T follicular helper cell (primary cell): ENCODE measurements around the gene HECW1.

Experiments used
- DNase-seq: peaks from one replicate; pipeline ENCODE4 v3.0.0-alpha.2; 2020; ENCODE audit warnings: low read depth

The HECW1 gene

DNA sequence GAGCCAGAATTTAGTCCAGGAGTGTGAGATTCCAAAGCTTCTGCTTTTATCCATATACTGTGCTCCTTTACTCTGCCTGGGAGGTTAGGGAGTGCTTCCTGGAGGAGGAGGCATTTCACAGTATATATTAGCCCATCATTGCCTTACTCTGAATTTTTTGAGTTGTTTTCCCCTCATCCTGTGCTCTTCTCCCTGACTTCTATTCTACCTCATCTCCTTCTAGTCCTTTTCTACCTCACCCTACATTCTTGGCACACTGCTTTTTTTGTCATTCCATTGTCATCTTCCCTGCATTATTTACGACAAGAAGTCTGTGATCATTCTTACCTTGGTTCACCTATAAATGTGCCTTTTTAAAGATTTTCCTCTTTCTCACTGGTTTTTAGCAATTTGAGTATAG is 491.8 kb downstream of the HECW1 start:
- DNase-seq = no peak

DNA sequence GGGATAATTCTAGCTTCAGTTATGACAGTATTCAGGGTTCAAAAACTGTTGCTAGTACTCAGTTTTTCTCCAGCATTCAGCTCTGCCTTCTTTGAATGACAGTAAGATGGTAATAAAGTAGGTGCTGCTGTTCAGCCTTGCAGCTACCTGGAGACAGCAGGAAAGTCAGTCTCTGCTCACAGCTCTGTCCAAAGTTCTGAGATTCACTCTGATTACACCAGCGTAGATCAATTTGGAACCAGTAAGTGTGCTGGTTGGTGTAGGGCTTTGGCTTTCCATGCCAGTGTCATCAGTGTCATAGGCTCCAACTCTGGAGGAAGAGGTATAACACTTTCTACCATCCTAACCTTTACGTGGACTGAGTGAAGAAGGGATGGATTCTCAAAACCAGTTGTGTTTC is 496.6 kb downstream of the HECW1 start:
- no peak for DNase-seq

DNA sequence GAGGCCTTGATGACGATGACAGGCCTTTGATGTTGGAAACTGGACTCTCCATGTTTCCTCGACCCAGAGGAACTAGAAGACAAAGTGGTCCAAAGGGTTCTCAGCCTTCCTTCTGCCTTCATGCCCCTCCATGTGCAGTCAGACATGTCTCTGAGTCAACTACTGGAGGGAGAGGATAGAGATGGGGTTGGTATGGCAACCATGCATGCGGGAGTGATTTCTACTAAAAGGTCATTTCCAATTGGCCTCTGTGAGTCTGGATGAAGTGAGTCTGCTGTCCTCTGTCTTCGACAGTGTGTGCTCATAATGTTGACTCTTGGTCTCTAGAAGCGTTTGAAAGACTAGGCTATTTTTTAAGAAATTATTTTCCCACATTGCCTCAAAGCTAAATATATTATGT is 499.7 kb downstream of the HECW1 start:
- DNase-seq = no peak

DNA sequence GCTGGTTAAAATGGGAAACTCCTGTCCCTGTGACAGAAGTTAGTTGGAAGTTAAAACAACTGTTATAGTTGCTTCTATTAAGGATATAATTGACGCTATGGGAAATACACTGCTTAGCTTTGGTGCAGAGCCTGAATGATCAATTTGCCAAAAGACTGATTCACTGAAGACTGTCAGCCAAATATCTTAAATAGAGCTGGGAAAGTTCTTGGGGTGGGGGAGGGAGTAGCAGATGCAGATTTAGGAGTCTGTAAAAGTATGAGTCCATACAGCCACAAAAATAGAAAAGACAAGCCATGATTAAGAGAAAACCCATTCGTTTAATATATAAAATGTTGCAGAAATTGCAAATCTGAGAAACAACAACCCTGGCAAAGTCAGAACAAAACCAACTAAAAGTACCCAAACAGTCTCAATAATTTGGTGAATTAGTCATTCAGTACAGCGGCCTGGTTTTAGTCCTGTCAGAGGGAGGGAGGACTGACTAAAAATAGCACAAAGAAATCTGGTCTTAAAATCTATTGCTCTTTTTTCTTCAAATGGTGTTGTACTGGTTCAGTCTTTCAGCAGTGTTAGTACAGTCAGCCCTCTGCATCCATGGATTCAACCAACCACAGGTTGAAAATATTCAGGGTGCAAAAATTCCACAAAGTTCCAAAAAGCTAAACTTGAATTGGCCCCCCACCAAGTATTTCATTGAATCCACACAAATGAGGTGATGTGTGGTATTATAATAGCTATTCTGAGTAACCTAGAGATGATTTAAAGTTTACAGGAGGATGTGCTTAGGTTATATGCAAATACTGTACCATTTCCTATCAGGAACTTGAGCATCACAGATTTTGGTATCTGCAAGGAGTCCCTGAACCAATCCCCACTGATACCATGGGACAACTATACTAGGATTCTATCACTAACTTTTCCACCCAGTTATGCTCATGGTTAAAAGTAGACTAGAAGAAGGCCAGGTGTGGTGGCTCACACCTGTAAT is 500.4 kb downstream of the HECW1 start:
- no peak for DNase-seq
